ENCODE results near the gene KCNJ9.
"Not testable (repeated sequence)": the region's sequence is repeated elsewhere in the genome, so short reads cannot be mapped to it uniquely, and the experiment has no call there.

Gene KCNJ9

DNA sequence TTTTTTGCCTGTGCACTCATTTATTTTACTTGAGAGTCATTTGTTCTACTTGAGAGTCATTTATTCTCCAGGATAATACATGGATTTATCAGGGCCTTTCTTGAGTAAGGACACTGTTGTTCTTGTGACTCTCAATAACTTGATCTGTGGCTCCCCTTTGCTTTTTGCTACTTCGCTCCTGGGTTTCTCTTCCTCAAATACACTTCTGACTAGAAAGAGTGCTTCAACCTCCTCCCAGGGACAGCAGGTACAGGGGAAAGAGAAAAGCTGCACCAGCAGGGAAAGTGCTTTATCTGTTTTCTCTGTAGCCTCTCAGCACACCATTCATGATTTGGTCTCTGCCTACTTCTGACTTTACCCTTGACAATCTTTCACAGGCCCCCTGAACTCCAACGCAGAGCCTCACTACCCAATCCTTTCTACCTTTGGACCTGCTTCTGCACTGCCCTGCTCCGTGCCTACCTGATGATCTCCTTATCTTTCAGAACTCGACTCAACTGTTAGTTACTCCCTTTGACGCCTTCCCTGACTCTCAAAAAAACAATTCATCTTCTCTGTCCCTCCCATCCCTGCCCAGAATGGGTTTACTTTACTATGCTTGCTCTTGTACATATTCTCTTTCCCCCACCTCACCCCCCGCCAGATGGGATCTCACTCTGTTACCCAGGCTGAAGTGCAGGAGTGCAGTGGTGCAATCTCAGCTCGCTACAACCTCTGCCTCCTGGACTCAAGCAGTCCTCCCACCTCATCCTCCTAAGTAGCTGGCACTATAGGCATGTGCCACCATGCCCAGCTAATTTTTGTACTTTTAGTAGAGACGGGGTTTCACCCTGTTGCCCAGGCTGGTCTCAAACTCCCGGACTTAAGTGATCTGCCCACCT lies 34.0 kb upstream of the KCNJ9 start:
- in situ Hi-C loops (cut with MboI; ENCODE audit: low pct_unique_long_range_greater_than_20kb, low sequenced_read_pairs, unreplicated experiment), result loop anchor here (5.0 kb wide), 1 partner anchor 35 kb away; the partner anchor contains the start of gene KCNJ9
- DNase-seq (ENCODE audit: low spot score), result no peak
- TF ChIP-seq, protein P1, sequence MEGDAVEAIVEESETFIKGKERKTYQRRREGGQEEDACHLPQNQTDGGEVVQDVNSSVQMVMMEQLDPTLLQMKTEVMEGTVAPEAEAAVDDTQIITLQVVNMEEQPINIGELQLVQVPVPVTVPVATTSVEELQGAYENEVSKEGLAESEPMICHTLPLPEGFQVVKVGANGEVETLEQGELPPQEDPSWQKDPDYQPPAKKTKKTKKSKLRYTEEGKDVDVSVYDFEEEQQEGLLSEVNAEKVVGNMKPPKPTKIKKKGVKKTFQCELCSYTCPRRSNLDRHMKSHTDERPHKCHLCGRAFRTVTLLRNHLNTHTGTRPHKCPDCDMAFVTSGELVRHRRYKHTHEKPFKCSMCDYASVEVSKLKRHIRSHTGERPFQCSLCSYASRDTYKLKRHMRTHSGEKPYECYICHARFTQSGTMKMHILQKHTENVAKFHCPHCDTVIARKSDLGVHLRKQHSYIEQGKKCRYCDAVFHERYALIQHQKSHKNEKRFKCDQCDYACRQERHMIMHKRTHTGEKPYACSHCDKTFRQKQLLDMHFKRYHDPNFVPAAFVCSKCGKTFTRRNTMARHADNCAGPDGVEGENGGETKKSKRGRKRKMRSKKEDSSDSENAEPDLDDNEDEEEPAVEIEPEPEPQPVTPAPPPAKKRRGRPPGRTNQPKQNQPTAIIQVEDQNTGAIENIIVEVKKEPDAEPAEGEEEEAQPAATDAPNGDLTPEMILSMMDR (IDR thresholded peaks at IDR 0.05; ENCODE audit: extremely low read depth, insufficient read depth, missing control alignments), result no peak

DNA sequence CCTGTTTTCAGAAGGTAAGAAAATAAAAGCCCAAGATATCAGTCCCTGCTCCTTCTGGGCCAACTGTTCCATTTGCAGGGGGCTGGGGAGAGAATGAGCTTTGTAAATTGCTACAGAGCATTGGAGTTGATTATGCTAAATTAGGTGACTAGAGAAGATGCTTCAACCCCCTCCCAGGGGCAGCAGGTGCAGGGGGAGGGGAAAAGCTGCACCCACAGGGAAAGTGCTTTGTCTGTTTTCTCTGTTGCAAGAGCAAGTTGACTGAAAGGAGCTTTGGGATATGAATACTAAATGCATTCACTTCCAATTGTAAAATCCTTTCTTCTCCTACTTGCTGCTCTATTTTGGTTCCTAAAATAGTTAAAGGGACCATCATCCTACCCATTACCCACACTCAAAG lies 33.0 kb upstream of the KCNJ9 start:
- TF ChIP-seq, protein P1 (IDR thresholded peaks at IDR 0.05; ENCODE audit: extremely low read depth, insufficient read depth, missing control alignments), result no peak
- in situ Hi-C loops (cut with MboI; ENCODE audit: low pct_unique_long_range_greater_than_20kb, low sequenced_read_pairs, unreplicated experiment), result loop anchor here (5.0 kb wide), 1 partner anchor 34 kb away; the partner anchor contains the start of gene KCNJ9

DNA sequence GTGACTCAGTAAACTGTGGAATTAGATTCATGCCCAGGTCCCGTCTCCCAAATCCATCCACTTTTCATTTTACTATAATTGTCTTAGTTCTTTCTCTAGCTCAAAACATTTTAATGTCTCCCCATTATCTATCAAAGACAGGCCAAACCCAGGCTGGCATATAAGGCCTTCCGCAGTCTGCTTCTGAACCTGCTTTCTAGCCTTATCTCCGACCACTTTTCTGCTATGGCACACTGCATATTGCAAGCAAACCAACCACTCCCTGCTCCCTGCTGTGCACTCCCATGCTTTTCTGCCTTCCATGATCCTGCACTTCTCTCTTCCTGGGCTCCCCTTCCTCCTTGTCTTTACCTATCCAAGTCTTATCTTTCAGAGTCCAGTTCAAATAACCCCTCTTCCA lies 32.2 kb upstream of the KCNJ9 start:
- in situ Hi-C loops (cut with MboI; ENCODE audit: low pct_unique_long_range_greater_than_20kb, low sequenced_read_pairs, unreplicated experiment), result loop anchor here (5.0 kb wide), 1 partner anchor 33 kb away; the partner anchor contains the start of gene KCNJ9
- DNase-seq (ENCODE audit: low spot score), result no peak
- TF ChIP-seq, protein P1 (IDR thresholded peaks at IDR 0.05; ENCODE audit: extremely low read depth, insufficient read depth, missing control alignments), result no peak

More for the DNA sequence above, 33.0 kb upstream of the KCNJ9 start:
- no peak for DNase-seq (ENCODE audit: low spot score)

DNA sequence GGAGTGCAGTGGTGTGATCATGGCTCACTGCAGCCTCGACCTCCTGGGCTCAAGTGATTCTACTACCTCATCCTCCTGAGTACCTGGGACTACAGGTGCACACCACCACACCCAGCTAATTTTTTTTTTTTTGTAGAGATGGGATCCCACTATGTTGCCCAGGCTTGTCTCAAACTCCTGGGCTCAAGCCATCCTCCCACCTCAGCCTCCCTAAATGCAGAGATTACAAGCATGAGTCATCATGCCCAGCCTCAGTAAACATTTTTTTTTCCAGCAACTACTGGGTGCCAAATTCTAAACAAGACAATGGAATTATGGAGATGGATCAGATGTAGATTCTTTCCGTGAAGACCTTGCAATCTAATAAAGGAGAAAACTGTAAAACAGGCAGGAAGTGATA lies 31.2 kb upstream of the KCNJ9 start:
- DNase-seq (ENCODE audit: low spot score); in situ Hi-C loops (cut with MboI; ENCODE audit: low pct_unique_long_range_greater_than_20kb, low sequenced_read_pairs, unreplicated experiment): not testable (repeated sequence)

DNA sequence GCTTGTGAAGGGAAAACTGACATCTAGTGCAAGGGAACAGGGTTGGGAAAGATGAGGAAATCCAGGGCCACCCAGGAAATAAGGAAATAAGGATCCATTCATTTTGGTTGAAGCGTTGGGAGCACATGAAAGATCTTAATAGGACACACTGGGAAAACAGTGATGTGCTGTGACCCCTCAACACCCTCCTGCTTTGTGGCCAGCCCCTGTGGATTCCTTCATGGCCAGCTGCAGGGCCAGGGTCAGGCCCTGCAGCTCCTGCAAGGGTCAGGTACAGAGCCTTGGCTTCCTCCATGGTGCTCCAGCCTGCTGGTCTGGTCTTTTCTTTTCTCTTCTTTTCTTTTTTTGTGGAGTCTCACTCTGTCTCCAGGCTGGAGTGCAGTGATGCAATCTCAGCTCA lies 30.7 kb upstream of the KCNJ9 start:
- TF ChIP-seq, protein P1 (IDR thresholded peaks at IDR 0.05; ENCODE audit: extremely low read depth, insufficient read depth, missing control alignments), result no peak
- in situ Hi-C loops (cut with MboI; ENCODE audit: low pct_unique_long_range_greater_than_20kb, low sequenced_read_pairs, unreplicated experiment), result no loop called here
- no peak for DNase-seq (ENCODE audit: low spot score)

DNA sequence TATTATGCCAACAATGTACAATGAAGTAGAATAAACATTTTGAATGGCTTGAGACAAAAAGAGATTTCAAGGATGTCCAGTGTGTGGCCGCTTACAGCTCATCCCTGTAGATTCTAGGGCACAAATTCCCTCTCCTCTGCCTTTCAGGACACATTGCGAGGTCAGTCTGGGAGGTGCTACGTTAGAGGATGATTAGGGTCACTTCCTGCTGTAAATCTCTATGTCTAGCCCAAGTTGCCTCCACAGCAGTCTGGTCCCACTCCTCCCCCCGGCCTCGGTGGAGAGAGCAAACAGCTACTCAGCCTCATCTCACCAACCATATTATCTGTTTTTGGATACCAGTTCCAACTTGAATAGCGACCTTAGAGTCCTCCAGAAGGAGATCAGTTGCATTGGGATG lies 28.4 kb upstream of the KCNJ9 start:
- in situ Hi-C loops (cut with MboI; ENCODE audit: low pct_unique_long_range_greater_than_20kb, low sequenced_read_pairs, unreplicated experiment), result no loop called here
- TF ChIP-seq, protein P1 (IDR thresholded peaks at IDR 0.05; ENCODE audit: extremely low read depth, insufficient read depth, missing control alignments), result no peak
- DNase-seq (ENCODE audit: low spot score), result no peak
